HG03442 (cell line): ENCODE results near the gene HNRNPLL.

Source experiments
- ATAC-seq: cut with Tn5 transposase; IDR thresholded peaks from one replicate; pipeline ENCODE4 v1.9.1; 2021; ENCODE audit warnings: mild to moderate bottlenecking, moderate library complexity; ENCODE audit not compliant: unreplicated experiment

Gene HNRNPLL

DNA sequence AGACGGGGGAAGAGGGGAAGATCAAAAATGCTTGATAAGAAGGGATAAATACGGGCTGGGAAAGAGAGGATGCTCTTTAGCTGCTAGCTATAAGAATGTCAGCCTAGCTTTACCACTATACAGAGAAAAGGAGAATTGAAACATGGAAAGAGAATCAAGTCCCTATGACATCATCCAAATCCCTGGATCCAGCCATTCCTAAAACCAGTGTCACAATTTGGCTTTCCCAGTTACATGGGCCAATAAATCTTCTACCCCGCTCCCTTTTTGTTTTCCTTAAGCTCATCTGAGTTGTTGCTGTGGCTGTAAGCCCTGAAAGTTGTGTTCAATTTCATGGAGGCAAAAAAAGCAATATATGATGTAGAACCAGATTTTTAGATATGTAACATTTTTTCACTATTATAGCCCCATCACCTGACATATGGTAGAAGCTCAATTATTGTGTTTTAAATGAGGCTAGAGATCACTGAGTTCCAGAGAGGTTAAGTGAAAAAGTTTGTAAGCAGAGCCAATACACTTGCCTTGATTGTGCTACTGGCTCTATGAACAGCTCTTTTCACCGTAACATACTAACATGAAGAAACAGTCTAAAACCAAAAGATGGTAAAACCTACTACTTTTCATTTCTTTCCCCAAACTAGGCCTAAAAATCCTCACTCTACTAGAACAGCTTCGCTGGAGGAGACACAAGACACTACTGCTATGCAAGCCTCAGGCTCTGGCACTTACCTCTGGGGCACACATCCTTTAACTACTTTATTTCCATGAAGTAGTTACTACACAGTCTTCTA is 4.3 kb downstream of the HNRNPLL start:
- ATAC-seq, result no peak

DNA sequence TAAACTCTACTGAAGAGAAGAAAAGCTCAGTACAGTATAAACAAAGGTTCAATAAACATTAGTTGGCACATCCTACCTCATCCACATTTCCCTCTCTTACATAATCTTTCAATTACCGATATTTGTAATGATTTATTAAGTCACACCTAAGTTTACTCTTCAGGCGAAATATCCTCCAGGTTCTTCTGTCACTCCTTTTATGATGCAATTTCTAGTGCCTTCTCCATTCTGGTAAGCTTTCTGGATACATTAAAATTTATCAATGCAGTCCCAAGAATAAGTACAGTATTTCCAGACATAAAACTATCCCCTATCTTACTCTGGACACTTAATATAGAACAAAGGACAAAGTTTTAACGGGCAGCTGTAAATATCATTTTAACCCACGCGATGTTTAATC is 5.6 kb downstream of the HNRNPLL start:
- ATAC-seq, result no peak

DNA sequence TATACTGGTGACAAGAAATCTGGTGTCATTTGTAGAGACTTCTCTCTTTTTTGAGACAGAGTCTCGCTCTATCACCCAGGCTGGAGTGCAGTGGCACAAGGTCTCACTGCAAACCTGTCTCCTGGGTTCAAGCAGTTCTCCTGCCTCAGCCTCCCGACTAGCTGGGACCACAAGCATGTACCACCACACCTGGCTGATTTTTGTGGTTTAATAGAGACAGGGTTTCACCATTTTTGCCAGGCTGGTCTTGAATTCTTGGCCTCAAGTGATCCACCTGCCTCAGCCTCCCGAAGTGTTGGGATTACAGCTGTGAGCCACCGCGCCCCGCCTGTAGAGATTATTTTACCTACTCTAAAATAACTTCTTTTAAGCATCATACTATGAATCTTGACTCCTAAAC is 6.5 kb downstream of the HNRNPLL start:
- no peak for ATAC-seq

DNA sequence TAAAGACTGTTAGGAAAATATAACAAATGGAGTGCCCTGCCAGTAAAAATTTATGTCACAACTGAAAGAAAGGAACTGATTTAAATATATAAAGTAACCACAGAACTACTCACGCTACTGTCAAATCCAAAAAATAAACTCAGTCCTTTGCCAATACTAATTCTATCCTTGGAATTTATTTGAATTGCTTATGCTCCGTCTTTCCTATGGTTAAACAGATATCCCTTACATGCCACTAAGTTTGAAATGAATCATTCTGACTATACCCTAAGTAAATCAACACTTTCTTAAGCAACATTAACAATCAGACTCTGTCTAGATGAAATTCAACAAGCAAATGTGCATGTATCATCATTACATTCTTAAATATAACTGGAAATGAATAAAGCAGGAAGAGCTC is 9.8 kb downstream of the HNRNPLL start:
- no peak for ATAC-seq

DNA sequence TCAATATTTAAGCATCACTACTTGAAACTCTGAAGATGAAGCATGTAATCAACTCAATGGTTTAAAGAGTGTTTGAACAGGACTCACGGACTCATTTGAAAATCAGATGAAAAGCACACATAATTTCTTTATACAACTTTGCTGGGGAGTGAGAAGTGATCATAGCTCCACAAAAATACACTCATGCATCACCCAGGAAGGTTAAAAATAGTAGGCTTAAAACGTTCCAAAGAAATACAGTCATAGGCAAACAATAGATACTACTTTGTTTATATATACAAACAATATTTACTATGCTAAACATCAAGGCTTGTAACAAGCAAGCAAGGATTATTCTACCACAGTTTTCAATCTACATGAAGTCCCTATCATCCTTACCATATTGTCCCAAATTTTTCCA is 11.6 kb downstream of the HNRNPLL start:
- ATAC-seq, result no peak

DNA sequence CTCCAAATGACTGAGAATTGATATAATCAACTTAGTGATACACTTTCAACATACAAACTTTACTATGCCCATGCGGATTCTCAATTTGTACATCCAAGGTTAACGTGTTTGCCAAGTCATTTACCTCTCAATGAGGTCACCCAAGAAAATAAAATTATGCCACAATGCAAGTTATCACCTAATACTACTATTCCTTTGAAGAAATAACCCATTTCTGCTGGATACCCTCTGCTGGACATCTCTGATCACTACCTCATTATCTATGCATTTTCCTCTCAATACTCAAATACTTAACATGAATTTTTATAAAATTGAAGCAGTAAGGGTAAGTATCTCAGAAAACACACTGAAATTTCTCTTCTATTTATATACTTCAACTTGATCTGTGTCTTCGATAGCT is 12.7 kb downstream of the HNRNPLL start:
- ATAC-seq, result no peak

DNA sequence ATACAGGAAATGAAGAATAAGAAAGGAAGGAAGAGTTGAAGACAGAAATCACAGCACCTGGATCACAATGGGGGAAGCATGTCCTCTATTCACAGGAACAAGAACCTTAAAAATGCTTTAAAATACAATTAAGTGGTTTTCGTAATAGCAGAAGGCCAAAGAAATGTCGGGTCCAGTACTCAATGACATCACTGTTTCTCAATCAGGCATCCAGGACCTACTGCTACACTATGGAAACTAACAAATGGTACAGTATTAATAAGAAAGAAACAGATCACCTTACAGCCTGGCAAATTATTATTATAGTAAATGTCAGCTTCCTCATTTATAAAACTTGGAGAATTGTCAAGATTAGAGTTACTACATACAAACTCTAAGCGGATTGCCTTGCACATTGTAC is 15.8 kb downstream of the HNRNPLL start:
- no peak for ATAC-seq

DNA sequence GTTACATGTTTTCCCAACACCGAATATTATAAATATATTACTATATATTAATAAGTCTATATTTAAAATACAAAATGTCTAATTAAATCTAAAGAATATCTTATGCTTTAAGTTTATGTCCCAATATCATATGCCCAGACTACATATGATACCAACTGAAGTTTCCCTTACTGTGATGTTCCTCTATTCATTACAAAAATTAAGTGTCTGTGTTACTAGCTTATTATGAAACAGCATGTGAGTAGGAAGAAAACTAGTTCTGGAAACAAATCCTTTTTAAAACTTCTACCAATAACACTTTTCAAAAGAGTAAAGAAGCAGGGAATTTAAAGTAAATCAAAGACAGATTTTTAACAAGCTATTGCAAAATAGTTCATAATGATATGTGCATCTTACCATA is 17.8 kb downstream of the HNRNPLL start:
- no peak for ATAC-seq

DNA sequence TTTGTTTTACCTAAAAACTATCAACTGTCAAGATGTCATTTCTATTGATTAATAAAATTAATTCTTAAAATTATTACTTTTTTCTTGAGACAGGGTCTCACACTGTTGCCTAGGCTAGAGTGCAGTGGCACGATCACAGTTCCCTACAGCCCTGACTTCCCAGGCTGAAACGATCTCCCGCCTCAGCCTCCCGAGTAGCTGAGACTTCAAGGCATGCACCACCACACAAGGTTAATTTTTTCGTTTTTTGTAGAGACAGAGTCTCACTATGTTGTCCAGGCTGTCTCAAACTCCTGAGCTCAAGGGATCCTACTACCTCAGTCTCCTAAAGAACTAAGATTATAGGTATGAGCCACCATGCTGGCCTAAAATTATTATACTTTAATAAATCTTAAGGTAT is 18.7 kb downstream of the HNRNPLL start:
- no peak for ATAC-seq

DNA sequence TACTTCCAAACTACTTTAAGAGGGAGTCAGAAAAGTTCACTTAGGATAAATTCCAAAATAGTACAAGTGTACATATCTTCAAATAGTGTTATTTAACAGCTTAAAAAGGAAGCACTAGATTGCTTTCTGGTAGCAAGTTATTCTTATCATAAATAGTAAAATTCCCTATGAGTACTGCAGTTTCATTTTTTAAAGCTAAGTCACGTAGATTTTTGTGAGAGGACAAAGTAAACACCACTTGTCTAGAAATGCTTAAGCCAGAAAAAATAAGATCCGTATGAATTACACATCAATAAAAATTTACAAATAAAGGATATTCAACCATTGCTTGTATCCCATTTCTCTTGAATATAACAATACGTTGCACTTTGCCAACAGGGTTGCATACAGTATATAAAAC is 19.2 kb downstream of the HNRNPLL start:
- no peak for ATAC-seq

DNA sequence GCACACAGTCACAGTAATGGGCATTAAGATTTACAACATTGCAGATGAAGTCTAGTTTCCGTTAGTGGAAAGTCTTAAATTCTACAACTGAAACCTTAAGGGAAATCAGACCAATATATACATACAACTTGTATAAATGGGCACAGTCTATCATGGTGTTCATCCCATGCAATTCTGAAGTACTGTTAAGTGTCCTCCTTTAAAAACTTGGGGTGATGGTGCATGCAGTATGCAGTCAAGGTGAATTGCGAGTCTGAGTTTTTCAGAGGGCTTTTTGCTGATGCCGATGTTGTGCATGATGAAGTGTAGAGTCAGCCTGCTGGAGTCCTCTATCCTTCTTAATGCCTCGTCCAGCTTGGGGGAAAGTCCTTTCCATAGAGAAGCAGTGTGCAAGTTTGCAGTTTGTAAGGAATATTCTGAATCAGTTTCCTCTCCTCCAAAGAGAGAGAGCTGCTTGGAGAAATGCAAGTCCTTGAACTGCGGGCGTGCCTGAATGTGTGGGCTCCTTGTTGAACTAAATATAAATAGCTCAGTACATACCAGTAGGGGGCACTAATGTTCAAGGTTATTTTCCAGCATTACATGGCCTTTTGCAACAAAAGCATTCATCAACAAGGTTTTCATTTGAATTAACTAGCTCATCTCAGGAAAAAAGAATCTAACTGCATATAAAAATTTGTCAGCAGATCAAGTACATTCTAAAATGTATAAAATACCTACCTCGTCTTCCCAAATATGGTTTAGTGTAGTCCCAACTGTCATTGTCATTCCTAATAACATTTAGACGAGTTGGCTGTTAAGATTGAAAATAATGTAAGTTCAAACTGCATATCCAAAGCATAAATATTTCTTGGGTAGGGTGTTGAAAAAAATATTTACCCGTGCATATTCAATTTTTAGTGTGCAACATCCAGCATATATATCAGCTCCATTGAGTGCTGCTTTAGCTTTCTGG is 21.3 kb downstream of the HNRNPLL start:
- ATAC-seq, result peak; percentile 49

DNA sequence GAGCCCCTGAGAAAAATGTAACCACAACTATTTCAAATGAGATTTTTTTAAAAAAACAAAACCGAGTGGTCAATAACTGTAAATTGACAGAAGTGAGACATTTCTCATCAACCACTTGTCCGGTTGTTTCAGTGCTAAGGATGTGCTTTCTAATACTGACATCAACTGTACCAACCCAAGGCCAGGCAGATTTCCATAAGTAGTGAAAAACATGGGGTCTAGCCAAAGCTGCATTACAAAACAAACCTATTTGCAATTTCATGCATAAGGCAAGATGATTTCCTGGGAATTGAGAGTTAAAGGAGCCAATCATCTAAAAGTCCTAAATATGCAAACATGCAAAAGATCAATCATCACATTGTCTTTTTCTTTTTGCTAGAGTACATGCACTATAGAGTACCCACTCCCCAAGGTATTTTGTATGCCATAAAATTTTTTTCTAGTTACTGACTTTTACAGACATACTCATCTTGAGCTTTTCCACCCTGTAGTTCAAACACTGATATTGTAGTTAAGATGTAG is 22.6 kb downstream of the HNRNPLL start:
- ATAC-seq, result no peak

DNA sequence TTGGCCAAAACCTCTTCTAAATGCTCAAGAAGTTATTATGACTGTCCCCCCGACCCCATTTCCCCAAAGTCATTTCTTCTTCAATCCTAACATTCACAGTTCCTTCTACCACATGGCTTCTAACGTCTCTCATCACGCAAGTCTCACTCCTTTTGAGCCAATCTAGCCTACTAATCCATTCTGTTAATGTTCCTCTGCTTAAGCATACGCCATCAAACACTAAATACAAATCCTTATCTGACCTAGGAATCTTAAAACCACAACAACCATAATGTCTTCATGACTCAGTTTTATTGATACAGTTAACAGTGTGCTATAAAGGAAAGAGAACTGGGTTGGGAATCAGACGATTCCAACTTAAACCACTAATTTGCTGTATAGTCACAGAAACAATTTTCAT is 23.9 kb downstream of the HNRNPLL start:
- no peak for ATAC-seq

DNA sequence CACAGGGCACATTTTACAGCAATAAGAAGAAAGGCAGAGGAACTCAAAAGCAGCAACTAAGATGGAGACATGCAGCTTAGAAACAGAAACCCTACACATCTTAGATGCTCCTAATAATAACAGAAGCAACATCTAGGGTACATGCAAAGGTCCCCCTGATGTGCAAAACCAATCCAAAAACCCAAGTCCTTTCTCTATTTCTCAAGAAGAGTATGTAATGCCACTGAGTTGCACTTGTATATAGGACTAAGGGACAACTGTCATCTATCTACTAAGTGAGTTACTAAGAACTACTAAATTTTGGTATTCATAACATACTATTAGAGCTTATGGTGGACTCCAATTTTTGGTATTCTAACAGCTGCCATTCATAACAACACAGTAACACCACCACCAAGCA is 28.4 kb downstream of the HNRNPLL start:
- ATAC-seq, result no peak

DNA sequence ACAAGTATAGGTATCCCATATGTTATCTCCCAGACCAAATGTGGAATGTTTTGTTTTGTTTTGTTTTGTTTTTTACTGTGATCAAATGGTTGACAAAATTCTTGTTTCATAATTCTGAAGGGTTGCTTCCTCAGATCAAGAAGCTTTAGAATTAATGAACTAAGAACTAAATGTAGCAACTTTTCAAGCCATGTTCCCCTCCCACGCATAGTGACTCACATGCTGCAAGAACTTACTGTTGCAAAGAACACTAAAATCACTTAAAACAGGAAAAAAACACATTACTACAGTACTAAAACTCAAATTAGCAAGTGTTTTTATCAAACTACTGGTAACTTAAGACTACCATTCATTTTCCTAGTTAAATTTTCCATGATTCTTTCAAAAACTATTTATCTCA is 30.6 kb downstream of the HNRNPLL start:
- no peak for ATAC-seq

DNA sequence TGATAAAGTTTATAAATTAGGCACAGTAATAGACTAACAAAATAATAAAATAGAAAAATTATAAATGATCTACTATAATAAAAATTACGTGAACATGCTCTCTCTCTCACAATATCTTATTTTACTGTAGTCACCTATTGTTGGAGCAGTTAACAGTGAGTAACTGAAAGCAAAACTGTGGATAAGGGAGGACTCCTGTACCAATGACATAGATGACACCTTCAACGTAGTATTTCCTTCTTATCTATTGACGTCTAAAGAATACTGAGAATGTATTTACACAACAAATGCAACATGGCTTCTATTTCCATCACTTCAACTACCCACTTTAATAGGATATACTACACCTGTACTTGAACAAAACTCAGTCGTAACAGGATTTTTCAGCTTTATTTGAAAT is 31.5 kb downstream of the HNRNPLL start:
- no peak for ATAC-seq

DNA sequence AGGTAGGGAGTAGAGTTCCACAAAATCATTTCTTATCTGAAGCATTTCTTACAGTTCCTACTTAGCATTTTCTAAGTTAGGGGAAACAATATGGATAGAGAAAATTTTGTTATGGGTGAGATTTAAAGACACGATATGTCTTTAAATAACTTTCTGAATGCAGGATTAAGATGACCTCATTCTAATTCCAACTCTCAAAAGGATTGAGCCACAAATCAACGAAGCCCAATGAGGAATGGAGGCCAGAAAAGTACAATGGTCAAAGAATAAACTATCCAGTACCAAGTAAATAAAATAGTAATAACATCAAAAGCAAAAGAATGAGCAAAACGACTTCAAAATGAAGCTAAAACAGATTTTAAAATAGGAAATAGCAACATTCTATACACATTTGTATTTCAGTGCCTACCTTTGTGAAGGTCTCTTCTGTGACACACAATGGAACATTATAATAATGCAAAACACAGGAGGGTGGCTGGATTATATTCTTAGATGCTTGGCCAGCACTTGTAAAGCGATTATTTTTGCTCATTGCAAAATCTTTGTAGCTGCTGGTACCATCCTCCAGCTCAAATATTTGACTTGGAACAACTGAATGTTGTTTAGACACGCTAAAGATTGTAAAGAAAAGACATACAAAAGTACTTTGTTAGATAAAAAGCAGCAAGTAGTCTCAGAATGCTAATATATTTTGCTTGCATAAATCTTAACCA is 33.8 kb downstream of the HNRNPLL start:
- ATAC-seq, result no peak

DNA sequence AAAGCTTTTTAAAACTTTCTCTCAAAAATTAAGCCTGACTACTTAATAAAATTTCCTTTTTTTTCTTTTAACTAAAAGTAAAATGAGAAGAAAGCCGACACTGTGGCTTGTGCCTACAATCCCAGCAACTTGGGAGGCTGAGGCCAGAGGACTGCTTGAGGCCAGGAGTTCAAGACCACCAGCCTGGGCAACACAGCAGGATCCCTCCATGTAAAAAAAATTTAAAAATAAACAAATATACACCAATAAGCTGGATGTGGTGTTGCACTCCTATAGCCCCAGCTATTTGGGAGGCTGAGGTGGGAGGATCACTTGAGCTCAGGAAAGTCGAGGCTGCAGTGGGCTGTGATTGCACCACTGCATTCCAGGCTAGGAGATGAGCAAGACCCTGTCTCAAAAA is 37.4 kb downstream of the HNRNPLL start:
- ATAC-seq, result no peak

DNA sequence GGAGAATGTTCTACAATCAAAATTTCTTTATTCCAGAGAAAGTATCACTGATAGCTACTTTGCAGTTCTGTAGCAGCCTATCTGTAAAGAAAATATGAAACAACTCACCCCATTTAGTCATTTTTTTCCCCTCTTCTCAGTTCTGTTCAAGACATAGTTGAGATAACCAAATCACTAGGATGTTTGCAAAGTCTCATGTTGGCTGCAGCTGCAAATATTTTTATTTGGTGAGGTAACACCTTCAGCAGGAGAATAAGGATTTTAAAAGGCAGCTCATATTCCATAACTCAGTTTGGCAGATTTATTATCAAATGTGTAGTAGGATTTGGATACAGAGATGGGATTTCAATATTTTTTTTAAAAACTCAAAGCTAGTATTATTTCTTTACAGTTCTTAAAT is 41.0 kb downstream of the HNRNPLL start:
- ATAC-seq, result no peak

DNA sequence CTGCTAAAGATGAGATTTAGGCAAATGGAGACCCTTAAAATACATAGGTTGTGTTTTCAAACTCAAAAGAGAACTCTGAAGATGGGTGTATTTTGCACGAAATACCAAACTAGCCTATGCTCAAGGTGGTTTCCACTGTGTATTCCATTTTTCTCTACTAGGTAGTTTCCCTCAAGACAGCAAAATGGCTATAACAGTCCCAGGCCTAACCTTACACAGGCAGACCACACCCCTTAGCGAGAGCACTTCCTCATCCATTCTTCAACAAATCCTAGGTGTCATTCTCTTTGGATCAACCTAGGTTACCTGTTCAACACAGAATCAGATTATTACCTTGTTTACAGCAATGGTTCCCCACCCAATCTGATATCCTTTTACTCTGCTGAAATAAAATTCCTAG is 42.6 kb downstream of the HNRNPLL start:
- ATAC-seq, result no peak

DNA sequence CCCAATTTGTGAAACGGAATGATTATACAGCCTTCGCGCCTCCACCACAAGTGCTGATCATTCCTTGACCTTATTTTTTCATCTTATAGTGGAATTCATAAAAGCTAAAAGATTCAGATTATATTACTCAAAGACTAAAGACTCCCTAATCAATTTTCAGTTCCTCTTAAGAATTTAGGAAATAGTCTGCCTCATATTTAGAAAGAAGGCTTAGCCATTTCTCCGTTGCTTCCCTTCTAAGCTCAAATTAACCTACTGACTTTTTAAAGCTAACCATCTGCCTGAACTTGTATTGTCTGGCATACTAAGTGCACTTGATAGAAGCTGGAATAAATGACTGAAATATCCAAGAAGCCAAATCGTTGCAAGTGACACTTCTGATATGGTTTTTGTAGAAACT is 44.7 kb downstream of the HNRNPLL start:
- no peak for ATAC-seq
